ENCODE results near the gene CIB1.

The CIB1 gene

GRCh38 chr15:90181776-90182175 lies 52.0 kb downstream of the CIB1 start:
- no peak for TF ChIP-seq ZFX (IDR thresholded peaks at IDR 0.05; ENCODE audit: borderline replicate concordance)
- TF ChIP-seq CTCF (IDR thresholded peaks at IDR 0.05) = no peak
- no peak overlapping the region for H3K27ac ChIP-seq
